ENCODE data around the gene HOXB3. TPM values are rescaled to one million over a fixed set of nuclear protein-coding genes. Genes with fewer than 3 reads are reported as not detected.
"Not testable (repeated sequence)": the region's sequence is repeated elsewhere in the genome, so short reads cannot be mapped to it uniquely, and the experiment has no call there.

HOXB3 gene
- total RNA-seq, 1 donor from 2014 or later, result 93.7 TPM

GRCh38 chr17:48510761-48511604, 79.1 kb downstream of the HOXB3 start:
- H3K27me3 Mint-ChIP-seq, result peaks cover 22% of the 10 kb centered on the region
- peaks cover 26% of the 10 kb centered on the region for H3K4me1 Mint-ChIP-seq (ENCODE audit: unreplicated experiment)
- no peak for DNase-seq (ENCODE audit: extremely low spot score, unreplicated experiment)

DNA sequence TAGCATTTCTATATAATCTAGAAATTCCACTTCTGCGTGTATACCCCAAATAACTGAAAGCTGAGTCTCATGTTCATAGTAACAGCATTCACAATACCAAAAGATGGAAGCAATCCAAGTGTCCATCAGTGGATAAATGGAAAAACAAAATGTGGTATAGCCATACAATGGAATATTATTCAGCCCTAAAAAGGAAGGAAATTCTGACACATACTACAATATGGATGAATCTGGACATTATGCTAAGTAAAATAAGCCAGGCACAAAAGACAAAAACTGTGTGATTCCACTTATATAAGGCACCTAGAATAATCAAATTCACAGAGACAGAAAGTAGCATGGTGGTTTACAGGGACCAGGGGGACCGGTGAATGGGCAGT, 79.7 kb downstream of the HOXB3 start:
- DNase-seq (ENCODE audit: extremely low spot score, unreplicated experiment), result no peak
- Mint-ChIP-seq H3K27me3 (peaks cover 22% of the 10 kb centered on the region), H3K4me1 (ENCODE audit: unreplicated experiment) (peaks cover 30% of the 10 kb centered on the region), H3K4me3 (no peak overlapping the region), H3K36me3 (no peaks in the 10 kb centered on the region), H3K9me3 (peaks cover 4% of the 10 kb centered on the region), H3K27ac (no peak overlapping the region)
- no peak for TF ChIP-seq CTCF (conservative IDR thresholded peaks at IDR 0.05)

More at GRCh38 chr17:48510761-48511604, 79.1 kb downstream of the HOXB3 start:
- Mint-ChIP-seq H3K27ac (no peak overlapping the region), H3K4me3 (no peak overlapping the region), H3K9me3 (peaks cover 4% of the 10 kb centered on the region), H3K36me3 (no peaks in the 10 kb centered on the region)
- TF ChIP-seq CTCF (conservative IDR thresholded peaks at IDR 0.05), result no peak

- H3K4me1 Mint-ChIP-seq (ENCODE audit: unreplicated experiment), result peaks cover 28% of the 10 kb centered on the region
- H3K36me3 Mint-ChIP-seq; H3K27ac Mint-ChIP-seq; H3K4me3 Mint-ChIP-seq; H3K9me3 Mint-ChIP-seq; DNase-seq (ENCODE audit: extremely low spot score, unreplicated experiment): not testable (repeated sequence)
- peaks cover 16% of the 10 kb centered on the region for H3K27me3 Mint-ChIP-seq
Measured at GRCh38 chr17:48509708-48510107, 80.3 kb downstream of the HOXB3 start.

GRCh38 chr17:48506246-48506645, 83.8 kb downstream of the HOXB3 start:
- Mint-ChIP-seq H3K27me3 (peaks cover 17% of the 10 kb centered on the region), H3K4me3 (no peak overlapping the region), H3K27ac (peak overlapping the region; percentile 78), H3K4me1 (ENCODE audit: unreplicated experiment) (peaks cover 30% of the 10 kb centered on the region), H3K9me3 (no peaks in the 10 kb centered on the region), H3K36me3 (no peaks in the 10 kb centered on the region)
- DNase-seq (ENCODE audit: extremely low spot score, unreplicated experiment), result no peak
- TF ChIP-seq CTCF (conservative IDR thresholded peaks at IDR 0.05), result no peak

- peaks cover 21% of the 10 kb centered on the region for H3K27me3 Mint-ChIP-seq
- no peaks in the 10 kb centered on the region for H3K36me3 Mint-ChIP-seq
- peak overlapping the region; percentile 8 for H3K4me3 Mint-ChIP-seq
- DNase-seq (ENCODE audit: extremely low spot score, unreplicated experiment), result no peak
- H3K9me3 Mint-ChIP-seq, result no peaks in the 10 kb centered on the region
- TF ChIP-seq CTCF (conservative IDR thresholded peaks at IDR 0.05), result no peak
- peaks cover 34% of the 10 kb centered on the region for H3K4me1 Mint-ChIP-seq (ENCODE audit: unreplicated experiment)
- peak overlapping the region; percentile 78 for H3K27ac Mint-ChIP-seq
Measured at GRCh38 chr17:48505788-48506187, 84.3 kb downstream of the HOXB3 start.

DNA sequence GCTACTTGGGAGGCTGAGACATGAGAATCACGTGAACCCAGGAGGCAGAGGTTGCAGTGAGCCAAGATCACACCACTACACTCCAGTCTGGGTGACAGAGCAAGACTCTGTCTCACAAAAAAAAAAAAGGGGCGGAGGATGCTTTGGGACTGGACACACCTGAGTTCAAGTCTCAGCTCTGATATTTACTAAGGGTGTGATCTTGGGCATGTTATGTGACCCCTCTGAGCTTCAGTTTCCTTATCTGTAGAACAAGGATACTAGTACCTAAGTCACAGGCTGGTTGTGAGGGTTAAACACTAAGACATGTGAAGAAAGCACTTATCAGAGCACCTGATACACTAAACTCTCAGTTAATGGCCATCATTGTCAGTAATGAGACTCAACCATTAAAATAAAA, 85.1 kb downstream of the HOXB3 start:
- peak overlapping the region; percentile 16 for H3K4me3 Mint-ChIP-seq
- no peak for TF ChIP-seq CTCF (conservative IDR thresholded peaks at IDR 0.05)
- H3K9me3 Mint-ChIP-seq, result no peaks in the 10 kb centered on the region
- H3K27me3 Mint-ChIP-seq, result peaks cover 28% of the 10 kb centered on the region
- H3K27ac Mint-ChIP-seq, result peak overlapping the region; percentile 78
- no peak for DNase-seq (ENCODE audit: extremely low spot score, unreplicated experiment)
- H3K4me1 Mint-ChIP-seq (ENCODE audit: unreplicated experiment), result peaks cover 42% of the 10 kb centered on the region
- H3K36me3 Mint-ChIP-seq, result no peaks in the 10 kb centered on the region

Data from type B pancreatic cell (in vitro differentiated cells).